DMS53 treated with DMSO at 0.1 percent for 48 hours (cell line): Measurements from ENCODE around the gene ARID4B.
"Not testable (repeated sequence)": the region's sequence is repeated elsewhere in the genome, so short reads cannot be mapped to it uniquely, and the experiment has no call there.

Experiments used
- DNase-seq: peaks from one replicate; lab custom pipeline; 2025; ENCODE audit not compliant: unreplicated experiment; lab: John Stamatoyannopoulos, UW

Gene ARID4B

GRCh38 chr1:235299169-235299858 lies 28.7 kb downstream of the ARID4B start:
- no peak for DNase-seq

GRCh38 chr1:235298758-235299157 lies 29.2 kb downstream of the ARID4B start:
- DNase-seq = no peak

GRCh38 chr1:235297579-235297978 lies 30.4 kb downstream of the ARID4B start:
- no peak for DNase-seq

GRCh38 chr1:235296729-235297128 lies 31.2 kb downstream of the ARID4B start:
- no peak for DNase-seq

GRCh38 chr1:235295902-235296350 lies 32.1 kb downstream of the ARID4B start:
- peak; percentile 72 for DNase-seq

- DNase-seq = no peak
These were observed 34.5 kb downstream of the ARID4B start for GRCh38 chr1:235293322-235293942.

GRCh38 chr1:235292790-235293189 lies 35.2 kb downstream of the ARID4B start:
- no peak for DNase-seq

- no peak for DNase-seq
These were observed 36.3 kb downstream of the ARID4B start for GRCh38 chr1:235291599-235292091.

GRCh38 chr1:235290740-235291502 lies 37.1 kb downstream of the ARID4B start:
- no peak for DNase-seq

GRCh38 chr1:235289859-235290739 lies 37.9 kb downstream of the ARID4B start:
- DNase-seq = no peak

- no peak for DNase-seq
These were observed 40.6 kb downstream of the ARID4B start for GRCh38 chr1:235287208-235287882.

GRCh38 chr1:235286667-235287066 lies 41.3 kb downstream of the ARID4B start:
- no peak for DNase-seq

- no peak for DNase-seq
These were observed 43.7 kb downstream of the ARID4B start for GRCh38 chr1:235284231-235284769.

- DNase-seq = not testable (repeated sequence)
These were observed 44.3 kb downstream of the ARID4B start for GRCh38 chr1:235283636-235284035.

- DNase-seq = no peak
These were observed 47.5 kb downstream of the ARID4B start for GRCh38 chr1:235280467-235280866.

- DNase-seq = no peak
These were observed 48.3 kb downstream of the ARID4B start for GRCh38 chr1:235279694-235280093.

- DNase-seq = no peak
These were observed 49.1 kb downstream of the ARID4B start for GRCh38 chr1:235278915-235279292.

- DNase-seq = no peak
These were observed 49.6 kb downstream of the ARID4B start for GRCh38 chr1:235278233-235278914.

GRCh38 chr1:235277709-235278108 lies 50.3 kb downstream of the ARID4B start:
- DNase-seq = no peak
